COLO668 (cell line): ENCODE results near the gene HOXA11.

Experiments used
- DNase-seq: peaks from one replicate; lab custom pipeline; 2025; ENCODE audit not compliant: unreplicated experiment; lab: John Stamatoyannopoulos, UW

HOXA11 gene

DNA sequence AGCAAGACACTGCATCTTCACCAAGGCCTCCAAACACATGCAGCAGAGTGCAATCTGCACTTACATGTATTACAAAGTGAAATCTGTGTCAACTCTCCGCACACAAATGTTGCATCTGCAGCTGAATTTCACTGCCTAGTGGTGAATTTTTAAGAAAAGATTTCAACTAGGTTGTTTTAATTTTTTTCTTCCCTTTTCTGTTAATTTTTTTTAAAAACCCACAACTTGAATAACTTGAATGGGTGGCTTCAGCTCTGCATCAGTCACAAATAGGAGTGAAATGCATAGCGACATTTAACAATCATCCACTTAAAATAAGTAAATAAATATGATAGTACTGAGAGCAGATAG lies 8.9 kb upstream of the HOXA11 start:
- no peak for DNase-seq

DNA sequence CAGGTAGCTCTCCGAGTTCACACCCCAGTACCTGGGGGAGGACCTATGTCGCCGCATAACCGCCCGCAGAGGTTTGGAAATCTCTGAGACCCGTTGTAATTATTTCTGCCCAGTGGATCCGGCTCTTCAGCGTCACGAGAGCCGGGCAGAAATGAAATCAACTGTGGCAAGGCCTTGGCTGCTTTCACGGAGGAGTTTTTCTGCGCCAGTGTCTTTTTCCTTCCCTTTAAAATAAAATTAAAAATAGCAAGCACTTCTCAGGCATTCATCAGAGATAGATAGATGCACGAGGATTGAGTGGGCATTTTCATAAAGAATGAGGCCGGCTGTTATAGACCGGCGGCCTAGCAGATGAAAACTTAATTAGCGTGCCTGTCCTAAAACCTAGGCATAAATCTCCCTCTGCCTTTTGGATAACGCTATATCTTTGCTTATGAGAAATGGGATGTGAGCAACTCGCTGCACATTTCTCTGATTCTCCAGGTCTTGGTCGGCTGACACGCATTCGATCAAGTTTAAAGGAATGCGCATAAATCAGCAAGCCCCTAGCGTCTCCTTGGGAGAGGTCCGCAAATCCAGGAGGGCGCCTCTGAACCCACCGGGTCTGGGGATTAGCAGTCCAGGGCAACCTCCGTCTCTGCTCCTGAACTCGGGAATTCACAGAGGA lies 8.4 kb upstream of the HOXA11 start:
- DNase-seq = no peak

DNA sequence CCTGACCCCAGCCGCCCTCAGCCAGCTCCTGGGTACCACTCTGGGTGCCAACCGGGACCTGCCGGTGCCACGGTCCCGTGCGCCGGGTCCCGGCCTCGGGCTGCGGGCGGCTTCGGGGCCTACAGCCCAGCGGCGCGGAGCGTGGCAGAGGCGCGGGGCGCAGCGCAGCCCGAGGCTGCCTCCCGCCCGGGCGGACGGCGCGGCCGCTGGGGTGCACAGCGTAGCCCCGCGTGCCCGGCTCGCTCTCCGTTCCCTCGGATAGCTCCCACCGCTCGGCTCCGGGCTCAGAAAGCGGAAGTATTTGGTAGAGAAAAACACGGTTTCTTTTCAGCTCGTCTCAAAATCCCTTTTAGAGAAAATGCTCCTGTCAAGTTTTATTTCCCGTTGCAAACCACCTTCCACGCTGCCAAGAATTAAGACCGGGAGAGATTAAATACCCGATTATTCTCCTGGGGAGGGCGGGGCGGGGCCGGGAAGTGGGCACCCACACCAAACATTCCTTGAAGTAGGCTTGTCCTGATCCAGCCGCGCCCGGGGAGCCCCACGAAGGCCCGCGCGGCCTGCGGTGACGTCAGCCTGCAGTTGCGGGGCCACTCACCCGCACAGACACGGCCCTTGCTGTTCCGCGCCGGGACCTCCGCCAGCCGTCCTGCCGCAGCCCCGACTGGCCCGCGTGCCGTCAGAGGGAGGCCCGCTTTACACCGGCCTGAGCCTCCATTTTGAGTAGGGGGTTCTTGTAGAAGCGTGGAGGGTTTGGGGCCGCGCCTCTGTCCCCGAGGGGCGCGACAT lies 7.7 kb upstream of the HOXA11 start:
- no peak for DNase-seq

DNA sequence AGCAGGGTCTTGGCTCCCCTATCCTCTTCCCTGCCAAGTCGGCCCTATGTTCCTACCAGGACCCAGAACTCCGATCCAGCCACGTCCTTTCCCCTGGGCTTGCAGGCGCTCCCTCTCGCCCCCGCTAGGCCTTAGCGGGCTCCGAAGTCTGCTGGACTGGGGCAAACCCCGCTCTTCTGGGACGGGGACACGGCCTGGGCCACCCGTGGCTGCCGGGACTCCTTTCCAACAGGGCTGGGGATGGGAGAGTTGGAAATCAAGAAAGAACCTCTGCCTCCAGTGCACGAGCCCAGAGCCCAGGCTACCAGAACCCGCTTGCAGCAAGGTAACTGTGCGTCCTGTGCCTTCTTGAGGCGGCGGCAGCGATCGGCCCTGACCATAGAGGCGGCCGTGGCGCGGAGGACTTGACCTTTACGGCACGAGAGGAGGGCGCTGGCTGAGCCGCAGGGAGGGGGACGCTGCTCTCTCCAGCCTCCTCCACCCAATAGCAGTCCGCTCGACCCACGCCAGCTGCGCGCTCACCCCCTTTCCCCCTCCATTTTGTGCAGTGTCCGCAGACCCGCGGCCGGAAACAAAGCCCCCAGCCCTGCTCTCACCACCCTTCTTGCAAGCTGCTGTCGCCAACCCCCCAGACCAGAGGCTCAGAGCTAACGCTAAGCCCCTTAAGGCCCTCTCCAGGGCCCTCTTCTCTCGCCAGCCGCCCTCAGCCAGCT lies 7.0 kb upstream of the HOXA11 start:
- no peak for DNase-seq

DNA sequence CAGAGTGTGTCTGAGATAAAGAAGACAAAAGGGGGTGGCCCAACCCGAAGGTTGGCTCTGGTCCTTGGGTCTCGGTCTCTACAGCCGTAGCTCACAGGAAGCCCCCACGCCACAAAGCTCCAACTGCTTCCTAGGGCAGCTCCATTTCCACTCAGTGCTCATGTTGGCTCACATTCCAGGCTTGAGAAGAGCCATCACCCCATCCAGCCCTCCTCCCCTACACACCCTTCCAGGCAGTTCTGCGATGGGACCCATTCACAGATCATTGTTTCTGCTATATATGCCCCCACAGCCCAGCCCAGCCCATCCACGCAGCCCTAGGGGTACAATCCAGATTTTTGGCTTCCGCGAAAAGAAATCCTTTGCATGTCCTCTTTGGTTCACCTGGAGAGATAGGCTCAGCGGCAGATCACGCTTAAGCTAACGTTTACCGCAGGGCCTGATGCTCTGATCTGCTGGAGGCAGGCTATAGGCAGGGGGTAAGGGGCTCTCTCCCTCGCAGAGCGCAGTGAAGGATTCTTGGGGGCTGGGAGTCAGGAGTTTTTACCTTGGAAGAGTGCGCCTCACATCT lies 6.2 kb upstream of the HOXA11 start:
- DNase-seq = no peak

DNA sequence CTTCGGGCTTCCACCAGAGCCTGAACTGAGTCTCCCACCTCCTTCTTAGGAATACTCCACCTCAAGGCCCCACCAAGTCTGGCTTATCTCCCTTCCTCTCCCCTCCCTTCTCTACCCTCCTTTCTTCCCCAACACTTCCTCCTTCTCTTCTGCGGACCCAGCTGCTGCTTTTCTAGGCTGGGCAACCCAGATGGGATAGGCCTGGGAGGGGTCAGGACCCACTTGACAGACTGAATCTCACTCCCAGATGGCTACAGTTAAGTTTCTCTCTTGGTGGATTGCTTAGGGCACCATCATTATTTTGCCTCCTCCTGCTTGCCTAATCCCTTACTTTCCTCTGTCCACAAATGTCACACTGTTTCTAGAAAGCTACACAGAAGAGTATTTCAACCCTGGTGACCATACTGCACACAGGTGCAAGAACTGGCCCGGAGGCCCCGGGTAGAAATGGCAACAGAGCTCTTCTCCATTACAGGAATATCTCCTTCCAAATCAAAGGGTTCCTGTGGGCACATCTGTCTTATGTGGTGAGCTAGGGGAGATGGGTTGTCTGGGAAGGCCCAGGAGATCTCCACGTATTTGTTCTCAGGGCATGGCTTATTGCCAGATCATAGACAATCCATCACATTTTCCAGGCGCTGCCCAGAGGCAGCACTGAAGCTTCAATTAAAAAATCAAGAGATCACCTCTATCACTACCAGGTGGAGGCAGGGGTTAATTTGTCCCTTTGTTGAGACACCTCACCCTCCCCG lies 5.1 kb upstream of the HOXA11 start:
- DNase-seq = no peak

DNA sequence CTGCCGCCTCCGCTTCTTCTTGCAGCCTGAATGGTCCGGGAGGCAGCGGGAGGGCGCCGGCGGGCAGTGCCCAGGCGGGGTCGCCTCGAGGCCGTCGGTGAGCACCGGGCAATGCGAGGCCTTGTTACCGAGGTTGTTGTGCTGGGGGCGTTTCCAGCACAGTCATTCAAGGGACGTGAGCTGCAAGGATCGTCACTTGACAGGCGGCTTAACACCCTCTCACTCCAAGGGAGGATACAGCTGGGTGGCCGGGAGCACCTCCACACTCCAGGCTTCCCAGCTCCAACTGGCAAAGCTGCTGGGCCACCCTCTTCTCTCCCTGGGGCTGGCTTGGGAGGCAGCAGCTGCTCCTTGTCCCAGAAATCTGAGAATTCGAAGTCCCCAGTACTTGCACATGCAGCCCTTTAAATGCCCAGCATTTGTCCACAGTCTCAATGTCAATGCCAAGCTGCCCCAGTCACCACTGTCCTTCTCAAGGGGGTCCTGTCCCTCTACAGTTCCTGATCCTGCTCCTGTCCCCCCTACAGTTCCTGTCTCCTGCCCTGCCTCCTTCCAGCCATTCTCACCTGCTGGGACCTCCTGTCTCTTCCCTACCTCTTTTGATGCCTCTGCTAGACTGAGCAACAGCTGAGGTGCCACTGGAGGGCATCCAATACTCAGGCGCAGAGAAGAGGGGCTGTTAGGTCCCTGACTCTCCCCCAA lies 4.4 kb upstream of the HOXA11 start:
- no peak for DNase-seq

DNA sequence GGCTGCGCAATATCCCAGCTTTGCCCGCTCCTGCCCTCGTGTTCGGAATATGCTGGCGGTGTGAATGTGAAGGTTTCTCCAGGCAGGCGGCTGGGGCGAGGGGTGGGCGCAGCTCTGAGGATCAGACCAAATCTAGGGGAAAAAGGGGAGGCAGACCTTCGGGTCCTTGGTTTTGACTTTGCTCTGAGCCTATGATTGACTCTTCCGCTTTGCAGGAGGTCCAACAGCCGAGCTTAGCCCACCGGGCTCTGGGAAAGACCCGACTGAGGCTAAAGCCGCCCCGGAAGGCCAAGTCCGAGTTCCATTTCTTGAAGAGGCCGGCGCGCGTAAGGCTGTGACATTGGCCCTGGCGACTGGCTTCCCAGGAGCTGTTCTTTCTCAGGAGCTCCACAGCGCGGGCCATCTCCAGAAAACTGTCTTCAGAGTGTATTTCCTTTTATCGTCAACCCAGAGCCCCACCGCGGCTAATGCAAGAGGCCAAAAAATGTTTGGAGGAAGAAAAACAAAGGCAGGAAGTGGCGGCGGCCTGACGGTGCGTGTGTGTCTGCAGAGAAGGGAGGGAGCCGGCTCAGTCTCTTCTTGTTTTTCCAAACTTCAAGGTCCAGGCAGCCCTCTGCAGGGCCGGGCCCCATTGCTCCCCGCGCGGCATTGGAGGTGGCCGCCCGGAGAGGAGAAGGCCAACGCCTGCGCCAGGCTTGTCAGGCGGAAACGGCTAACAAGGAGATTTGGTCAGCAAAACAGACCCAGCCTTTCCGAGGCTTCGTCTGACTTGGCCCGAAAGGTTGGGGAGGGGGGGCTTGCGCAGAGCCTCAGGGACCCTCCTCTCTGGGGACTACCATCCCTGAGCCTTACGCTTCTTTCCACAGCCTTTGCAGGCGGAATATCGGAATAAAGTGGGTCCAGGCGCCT lies 3.6 kb upstream of the HOXA11 start:
- DNase-seq = no peak

DNA sequence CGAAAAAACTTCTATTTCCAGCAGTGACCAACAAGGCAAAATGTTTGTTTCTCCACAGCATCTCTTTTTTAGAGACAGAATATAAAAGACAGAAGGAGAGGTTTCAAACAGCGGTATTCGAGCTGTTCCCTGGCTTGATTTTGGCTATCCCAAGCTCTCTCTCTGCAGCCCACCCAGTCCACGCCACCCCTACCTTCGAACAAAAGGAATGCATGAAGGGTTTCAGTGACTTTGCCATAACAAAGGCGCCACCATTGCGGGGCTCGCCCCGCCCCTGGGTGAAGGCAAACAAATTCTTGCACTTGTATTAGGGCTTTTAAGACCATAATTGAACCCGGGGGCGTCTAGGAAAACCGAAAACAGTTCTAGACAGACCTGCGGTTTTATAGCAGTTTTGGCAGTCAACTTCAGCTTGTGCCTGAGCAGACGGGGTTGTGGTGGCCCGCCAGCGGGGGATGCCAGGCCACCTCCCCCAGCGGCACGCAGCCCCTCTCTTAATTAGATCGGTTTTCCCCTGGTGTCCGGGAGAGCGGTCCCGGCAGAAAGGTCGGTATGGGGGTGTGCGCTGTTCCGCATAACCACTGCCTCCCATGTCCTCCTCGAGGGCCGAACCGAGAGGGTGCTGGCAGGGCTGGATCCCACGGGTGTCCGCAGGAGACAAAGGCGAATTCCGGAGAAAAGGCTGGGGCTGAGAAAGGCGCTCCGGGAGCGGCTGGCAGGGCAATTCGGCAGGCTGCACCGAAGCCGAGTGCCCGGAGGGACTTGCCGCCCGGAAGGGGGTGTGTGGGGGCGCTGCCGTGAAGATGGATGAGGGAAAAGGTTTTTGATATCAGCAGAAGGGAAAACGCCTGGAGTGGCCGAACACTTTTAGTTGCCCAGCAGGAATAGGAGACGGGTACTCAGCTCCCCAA lies 2.7 kb upstream of the HOXA11 start:
- no peak for DNase-seq

DNA sequence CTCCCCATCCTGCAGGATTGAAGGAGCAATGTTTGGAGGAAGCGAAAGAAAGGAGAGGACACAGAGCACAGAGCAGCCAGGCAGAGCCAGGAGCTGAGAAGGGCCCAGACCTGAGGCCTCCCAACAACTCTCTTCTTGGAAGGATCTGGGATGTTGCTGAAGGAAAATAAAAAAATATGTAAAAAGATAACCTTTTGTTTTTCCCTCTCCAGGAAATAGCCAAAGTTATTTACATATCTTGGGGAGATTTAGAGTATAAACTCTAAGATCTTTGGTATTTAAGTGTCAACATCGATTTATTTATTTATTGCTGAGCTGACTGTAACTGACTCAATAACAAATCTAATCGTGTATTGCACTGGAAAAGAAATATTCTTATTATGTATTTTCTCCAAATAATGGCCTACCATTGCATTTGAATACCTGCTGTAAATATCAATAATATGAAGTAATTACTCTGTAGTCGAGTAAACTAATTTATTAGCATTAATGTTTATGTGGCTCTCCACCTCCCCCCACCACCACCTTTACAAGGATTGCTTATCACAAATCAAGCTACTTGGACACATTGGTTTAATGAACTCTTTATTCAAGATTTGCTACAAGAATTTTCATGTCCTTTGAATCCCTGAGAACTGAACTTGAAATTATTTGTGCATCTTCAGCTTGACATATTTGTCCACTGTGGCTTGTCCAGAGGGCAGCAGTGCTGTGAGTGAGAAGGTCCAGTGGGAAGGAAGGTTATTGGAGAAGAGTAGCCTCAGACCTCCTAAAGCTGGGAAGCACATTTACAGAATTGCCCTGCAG lies 1.8 kb upstream of the HOXA11 start:
- no peak for DNase-seq

DNA sequence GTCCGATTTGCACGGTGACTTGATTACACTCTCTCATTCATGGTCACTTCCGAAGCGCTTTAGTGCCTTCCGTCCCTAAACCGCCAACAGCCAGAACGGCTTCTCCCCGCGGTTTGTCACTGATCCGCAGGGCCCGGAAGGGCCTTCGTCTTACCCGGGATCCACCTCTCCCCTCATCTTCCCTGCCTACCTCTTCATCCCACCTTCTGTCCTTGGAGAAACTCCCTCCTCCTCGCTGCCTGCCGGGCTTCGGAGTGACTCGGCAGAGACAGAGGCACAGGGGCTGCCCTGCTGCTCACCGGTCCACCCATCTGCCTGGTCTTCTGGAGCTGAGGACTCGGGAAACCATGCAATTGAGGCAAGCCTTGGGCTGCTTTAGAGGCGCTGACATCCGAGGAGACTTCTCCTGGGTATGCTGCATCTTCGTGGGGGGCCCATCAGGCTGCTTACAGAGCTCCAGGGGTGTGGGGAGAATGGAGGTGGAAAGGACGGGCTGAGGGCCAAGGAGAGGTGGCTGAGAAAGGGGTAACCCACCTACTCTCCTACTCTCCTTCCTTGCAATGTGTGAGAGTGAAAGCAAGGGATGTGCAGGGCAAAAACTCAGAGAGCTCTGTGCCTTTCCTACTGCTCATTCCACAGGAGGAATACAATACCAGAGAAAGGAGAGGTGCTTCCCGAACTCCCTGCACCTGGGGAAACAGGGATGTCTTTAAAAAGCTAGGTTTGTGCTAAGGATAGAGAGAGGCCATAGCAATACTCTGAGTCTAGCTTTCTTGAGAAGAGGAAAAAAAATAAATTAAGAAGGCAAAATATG lies 1.0 kb upstream of the HOXA11 start:
- no peak for DNase-seq

DNA sequence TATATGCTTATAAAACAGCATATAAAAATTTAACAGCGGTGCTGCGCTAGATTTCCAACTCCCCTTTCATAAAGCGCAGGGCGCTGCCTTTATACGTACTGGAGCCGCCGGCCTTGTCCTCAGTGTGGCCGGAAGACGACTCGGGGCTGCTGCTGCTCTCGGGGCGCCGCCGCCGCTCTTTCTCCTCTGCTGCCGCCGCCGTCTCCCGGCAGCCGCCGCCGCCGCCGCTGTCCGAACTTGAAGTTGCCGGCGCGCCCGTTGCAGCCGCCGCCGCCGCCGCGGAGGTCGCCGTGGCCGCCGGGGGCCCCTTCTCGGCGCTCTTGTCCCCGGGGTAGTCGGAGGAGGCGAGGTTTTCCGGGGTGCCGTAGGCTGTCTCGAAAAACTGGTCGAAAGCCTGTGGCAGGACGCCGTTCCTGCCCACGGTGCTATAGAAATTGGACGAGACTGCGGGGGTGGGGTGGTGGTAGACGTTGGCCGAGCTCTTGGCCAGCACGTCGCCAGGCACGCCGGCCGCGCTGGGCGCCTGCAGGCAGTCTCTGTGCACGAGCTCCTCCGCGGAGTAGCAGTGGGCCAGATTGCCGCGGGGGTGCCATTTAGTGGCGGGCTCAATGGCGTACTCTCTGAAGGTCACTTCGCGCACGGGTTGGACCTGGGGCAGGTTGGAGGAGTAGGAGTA lies 557 bp downstream of the HOXA11 start:
- DNase-seq = peak; percentile 79

DNA sequence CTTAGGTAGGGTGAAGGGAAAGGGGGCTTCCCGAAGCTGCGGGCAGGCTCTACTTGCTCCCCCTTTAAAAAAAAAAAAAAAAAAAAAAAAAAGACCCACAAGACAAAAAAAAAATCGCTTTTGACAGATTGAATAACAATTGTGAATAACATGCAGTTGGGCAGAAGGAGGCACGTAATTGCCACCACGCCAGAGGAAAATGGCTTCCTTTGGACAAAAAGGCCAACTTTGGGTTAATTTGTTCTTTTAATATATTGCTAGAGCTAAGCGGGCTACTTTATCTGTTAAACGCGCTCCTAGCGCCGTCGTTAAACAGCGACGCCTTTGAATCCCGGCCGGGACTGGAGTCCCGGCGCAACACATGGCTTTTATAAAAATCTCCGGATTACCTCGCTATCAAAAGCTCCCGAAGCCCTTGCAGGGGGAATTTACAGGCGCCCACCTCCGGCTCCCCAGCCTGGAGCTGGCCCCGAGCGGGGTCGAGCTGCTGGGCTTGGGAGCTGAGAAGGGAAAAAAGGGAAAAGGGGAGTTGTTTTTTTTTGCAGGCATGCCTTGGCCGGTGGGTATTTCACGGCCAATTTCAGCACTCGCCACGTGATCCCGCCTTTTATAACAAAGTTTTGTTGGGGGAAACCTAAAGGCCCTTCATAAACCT lies 1.2 kb downstream of the HOXA11 start:
- DNase-seq = no peak

DNA sequence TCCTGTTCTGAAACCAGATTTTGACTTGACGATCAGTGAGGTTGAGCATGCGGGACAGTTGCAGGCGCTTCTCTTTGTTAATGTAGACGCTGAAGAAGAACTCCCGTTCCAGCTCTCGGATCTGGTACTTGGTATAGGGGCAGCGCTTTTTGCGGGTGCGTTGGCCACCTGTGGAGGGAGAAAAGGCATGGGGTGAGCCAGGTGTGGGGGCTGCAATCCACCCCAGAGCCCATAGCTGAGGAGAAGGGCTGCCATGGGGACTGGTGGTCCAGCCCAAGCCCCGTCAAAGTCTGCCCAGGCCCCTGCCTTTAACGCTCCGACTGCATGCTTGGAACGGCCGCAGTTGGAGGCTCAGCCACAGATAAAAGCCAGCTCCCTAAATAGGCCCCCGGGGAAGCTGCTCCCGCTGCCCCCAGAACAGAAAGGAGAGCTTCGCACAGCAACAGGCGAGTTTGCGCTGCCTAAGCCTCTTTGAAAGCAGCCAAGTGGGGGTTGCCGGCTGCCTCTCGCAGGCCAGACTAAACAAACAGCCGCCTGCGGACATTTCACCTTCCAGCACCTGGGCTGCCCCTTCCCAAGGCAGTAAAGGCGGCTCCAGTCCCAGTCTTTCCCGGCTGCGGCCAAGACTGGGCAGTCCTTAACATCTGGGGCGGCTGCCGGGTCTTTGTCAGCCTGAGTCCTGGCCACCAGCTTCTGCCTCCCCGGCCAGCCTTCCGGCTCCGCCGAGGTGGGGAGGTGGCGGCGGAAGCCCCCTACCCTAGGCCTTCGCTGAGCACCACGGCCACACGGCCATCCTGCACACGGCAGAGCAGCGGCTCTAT lies 2.0 kb downstream of the HOXA11 start:
- DNase-seq = peak; percentile 82

DNA sequence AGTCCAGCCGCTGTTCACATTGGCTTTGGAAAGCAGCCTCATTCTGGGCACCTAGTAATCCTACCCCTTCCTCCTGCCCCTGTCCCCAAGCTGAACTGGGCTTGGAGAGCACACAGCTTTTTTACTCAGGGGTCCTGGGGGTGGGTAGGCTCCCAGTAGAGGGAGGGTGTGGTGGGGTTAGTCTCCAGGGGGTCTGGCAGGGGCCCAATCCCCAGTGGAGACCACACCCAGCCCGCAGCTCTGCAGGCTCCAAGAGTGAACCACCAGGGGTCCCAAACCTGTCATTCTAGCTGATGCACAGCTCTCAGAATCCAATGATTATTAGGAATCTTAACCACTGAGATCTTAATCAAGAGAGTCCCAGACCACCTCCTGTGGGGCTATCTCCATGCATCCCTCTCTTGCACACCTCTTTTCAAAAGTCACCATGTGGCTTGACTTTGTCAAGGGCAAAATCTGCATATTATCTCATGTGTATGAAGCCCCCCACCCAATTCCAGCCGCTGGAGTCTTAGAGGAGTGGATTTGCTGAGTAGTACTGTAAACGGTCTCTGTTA lies 2.7 kb downstream of the HOXA11 start:
- DNase-seq = no peak
